GDM1 (cell line): ENCODE measurements around the gene SIX4.

Source experiments
- DNase-seq: peaks from one replicate; lab custom pipeline; 2025; lab: John Stamatoyannopoulos, UW

Gene SIX4

GRCh38 chr14:60722107-60722356 is 2.1 kb downstream of the SIX4 start:
- no peak for DNase-seq

DNA sequence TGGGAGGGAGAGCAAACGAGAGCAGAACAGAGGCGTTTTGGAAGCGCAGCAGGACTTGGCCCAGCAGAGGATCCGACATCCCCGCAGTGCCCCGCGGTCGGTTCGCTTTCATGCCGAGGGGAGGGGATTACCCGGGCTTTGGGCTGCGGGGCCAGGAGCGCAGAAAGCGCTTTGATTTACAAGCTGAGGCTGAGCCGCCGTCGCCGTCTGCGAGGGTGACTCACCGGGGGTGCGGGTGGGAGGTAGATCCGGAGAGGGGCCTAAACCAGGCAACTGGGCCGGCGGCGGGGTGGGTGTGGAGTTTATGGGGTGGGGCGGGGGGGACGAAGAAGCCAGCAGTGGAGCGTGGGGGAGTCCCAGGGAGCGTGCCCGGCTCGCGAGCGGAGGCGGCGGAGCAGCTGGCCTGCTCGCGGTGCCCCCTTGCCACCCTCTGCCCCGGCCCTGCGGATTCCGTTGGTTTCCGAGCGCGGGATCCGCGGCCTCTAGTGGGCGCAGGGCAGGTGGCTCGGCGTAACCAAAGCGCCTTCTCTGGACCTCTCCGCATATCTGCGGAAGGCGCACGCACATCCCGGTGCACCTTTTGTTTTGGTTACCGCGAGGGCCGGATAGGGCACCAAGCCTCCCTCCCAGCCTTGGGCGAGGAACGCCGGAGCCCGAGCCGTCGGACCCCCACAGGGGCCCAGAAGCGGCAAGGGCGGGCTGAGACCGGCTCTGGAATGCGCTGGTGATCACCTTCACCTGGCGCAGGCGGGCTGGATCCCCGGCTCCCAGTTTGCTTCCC is 2.6 kb downstream of the SIX4 start:
- DNase-seq: no peak

- no peak for DNase-seq
These were observed 3.2 kb downstream of the SIX4 start for GRCh38 chr14:60720962-60721325.

DNA sequence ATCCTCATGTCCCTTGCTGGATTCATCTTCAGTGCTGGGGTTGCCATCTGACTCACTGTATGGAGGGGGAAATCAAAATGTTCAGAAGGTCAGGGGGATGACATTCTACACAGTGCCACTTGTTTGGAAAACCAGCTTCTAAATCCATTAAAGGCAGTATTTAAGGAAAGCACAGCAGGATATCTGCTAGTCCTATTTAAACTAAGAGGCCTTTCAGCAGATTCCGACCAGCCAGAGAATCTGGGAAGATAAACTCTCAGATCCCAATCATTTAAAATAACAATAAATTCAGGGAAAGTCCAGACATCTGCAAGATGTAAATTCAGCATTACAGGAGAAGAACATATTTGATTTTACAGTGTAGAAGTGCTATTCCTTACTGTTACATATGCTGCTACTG is 3.8 kb downstream of the SIX4 start:
- DNase-seq: no peak

- DNase-seq: no peak
These were observed 10.6 kb downstream of the SIX4 start for GRCh38 chr14:60713513-60713912.

- no peak for DNase-seq
These were observed 13.7 kb downstream of the SIX4 start for GRCh38 chr14:60710494-60710893.

DNA sequence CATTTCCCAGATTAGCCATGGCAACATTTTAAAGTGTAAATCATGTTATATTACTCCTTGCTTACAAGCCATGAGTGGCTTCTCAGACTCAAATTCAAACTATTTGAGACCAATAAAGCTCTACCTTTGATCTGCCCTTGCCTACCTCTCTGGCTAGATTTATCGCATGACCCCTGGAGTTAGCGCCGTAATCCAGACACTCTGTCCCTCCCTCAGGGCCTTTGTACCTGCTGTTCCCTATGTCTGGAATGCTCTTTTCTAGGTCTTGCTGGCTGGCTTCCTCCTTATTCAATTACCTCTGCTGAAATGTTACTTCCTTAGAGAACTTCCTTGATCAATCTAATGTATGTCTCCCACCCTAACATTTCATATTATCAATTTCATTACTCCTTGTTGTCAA is 16.3 kb downstream of the SIX4 start:
- no peak for DNase-seq

- DNase-seq: no peak
These were observed 19.1 kb downstream of the SIX4 start for GRCh38 chr14:60705100-60705499.

- no peak for DNase-seq
These were observed 23.6 kb downstream of the SIX4 start for GRCh38 chr14:60700598-60700997.

- no peak for DNase-seq
These were observed 28.8 kb downstream of the SIX4 start for GRCh38 chr14:60695327-60695726.

DNA sequence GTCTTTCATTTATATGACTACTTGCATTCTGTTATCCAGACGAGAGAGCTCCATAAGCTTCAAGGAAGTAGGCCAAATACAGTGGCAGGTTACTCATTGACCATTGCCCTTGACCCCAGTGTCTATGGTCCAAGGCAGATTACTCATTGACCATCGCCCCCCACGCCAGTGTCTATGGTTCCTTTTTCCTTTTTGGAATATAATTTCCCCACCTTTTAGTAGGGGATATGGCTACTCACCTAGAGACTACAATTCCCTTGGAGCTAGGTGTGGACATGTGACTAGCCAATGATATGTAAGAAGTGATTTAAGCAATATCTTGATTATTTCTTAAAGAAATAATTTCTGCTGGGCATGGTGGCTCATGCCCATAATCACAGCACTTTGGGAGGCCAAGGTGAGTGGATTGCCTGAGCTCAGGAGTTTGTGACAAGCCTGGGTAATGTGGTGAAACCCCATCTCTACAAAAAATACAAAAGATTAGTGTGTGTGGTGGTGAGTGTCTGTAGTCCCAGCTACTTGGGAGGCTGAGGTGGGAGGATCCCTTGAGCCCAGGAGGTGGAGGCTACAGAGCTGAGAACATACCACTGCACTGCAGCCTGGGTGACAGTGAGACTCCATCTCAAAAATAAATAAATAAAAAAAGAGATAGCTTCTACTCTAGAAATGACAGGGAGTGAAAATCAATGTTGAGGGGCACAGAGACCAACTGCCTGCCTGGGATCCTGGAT is 32.6 kb downstream of the SIX4 start:
- no peak for DNase-seq

DNA sequence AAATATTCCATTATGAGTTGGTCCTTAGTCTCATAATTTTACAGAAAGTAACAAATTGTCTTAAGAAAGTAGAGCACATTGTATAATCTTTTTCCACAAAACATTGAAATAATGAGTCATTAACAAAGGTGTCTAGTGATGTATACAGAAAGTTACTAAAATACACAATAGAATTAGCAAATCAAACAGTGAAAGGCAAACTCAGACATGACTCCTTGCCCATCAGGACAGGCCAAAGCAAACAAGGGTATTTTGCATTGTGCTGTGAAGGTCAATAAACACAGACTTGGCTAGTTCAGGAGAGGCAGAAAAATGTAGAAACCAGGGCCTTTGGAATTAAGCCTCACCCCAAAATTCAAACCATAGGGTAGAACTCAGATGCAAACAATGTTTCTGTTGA is 37.3 kb downstream of the SIX4 start:
- DNase-seq: no peak

GRCh38 chr14:60684203-60684602 is 39.9 kb downstream of the SIX4 start:
- no peak for DNase-seq

GRCh38 chr14:60681271-60681670 is 42.9 kb downstream of the SIX4 start:
- no peak for DNase-seq

GRCh38 chr14:60680511-60680910 is 43.6 kb downstream of the SIX4 start:
- no peak for DNase-seq

- no peak for DNase-seq
These were observed 44.4 kb downstream of the SIX4 start for GRCh38 chr14:60679566-60680258.

GRCh38 chr14:60677701-60678100 is 46.5 kb downstream of the SIX4 start:
- no peak for DNase-seq

GRCh38 chr14:60670989-60671388 is 53.2 kb downstream of the SIX4 start:
- DNase-seq: no peak

DNA sequence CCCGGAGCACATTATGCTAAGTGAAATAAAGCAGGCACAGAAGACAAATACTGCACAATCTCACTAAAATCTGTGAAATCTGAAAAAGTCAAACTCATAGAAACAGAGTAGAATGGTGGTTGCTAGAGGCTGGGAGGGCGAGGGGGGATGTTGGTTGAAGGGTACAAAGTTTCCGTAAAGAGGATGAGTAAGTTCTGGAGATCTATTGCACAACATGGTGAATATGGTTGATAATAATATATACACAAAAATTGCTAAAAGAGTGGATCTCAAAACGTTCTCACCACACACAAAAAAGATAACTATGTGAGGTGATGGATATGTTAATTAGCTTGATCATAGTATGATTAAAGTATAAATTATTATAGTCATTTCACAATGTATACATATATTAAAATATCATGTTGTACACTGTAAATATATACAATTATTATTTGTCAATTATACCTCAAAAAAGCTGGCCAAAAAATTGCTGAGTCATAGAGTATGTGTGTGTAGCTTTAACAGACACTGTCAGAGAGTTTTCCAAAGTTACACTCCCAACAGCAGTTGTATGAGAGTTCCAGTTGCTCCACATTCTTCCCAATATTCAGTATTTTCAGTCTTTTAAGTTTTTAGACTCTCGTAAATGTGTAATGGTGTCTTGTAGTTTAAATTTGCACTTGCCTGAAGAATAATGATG is 55.6 kb downstream of the SIX4 start:
- DNase-seq: no peak

GRCh38 chr14:60665177-60665550 is 59.0 kb downstream of the SIX4 start:
- no peak for DNase-seq

DNA sequence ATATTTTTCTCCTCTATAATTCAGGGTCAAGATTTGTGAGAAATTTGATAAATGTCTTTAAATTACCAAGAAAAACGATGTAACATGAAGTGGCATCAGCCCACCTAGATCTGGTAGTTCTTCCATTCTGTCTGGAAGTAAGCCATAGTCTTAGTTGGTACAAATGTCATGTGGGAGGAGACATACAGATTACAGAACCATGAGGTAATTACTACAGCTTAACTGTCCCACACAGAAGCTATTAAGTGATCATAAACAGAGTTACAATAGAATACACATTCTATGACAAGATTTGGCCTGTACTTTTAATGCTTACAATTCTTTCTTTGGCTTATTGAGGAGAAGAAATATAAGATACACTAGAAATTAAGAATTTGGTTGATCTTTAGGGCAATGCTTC is 61.2 kb downstream of the SIX4 start:
- DNase-seq: no peak

DNA sequence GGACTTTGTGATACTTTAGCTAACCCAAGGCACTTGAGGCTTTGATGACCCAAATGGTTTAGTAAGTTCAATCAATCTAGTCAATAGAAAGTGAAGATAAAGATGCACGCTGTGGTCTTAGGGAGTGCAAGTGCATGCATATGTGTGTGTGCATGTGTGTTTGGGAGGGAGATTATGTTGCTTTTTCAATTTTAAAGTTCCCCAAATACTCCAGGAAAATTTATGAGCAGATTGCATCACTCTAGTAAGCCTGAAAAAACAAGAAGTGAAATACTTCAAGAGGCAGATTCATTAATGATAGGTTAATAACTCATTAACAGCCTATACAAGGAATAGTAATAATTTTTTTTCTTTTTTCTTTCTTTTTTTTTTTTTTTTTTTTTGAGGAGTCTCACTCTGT is 62.4 kb downstream of the SIX4 start:
- DNase-seq: no peak
